GM19372 (cell line): ENCODE data around the gene CHTF18.

ENCODE experiments used
- ATAC-seq: cut with Tn5 transposase; IDR thresholded peaks from one replicate; pipeline ENCODE4 v1.9.1; 2021; ENCODE audit warnings: mild to moderate bottlenecking, low read depth, moderate library complexity; ENCODE audit not compliant: unreplicated experiment

CHTF18 gene

DNA sequence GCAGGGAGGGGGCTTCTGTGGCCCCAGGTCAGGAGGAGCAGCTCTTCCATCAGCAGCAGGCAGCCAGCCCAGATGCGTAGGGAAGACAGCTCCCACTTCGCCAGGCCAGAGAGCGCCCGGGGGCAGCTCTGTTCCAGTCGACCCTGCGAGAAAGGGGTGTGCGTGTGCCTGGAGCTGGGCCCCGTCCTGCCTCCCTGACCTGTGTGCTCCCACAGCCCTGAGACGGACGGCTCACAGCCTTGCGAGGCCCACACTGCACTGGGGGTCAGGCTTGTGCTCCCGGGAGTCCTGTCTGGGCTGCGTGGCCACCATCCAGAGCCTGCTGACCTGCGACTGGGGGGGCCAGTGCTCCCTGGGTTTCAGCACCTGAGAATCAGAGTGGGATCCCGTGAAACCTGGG is 28.4 kb upstream of the CHTF18 start:
- no peak for ATAC-seq

DNA sequence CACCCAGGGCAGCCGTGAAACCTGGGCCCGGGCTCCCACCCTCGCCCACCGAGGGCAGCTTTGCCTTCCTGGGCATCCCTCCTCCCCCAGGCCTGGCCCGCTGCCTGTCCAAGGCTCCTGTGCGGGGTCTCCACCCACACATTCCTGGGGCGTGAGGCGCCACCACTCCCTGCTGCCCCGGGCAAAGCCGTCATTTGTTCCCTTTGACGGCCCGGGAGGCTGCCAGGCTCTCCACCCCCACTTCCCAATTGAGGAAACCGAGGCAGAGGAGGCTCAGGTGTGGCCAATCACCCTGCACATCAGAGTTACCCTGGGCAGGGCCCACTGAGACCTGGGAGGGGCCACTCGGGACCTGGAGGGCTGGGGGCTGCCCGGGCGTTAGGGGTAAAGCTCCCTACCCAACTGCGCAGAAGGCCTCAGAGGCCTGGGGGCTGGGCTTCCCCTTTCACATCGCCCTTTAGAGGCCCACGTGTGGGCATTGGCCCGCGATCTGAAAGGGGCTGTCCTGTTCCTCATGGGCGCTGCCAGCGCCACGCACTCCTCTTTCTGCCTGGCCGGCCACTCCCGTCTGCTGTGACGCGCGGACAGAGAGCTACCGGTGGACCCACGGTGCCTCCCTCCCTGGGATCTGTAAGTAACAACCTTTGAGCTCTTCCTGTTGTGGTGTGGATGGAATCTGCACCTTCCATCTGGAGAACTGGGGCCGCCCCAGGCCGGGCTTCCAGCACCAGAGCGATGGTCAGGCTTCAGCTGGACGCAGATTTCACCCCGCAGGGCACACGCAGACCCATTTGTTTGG is 27.7 kb upstream of the CHTF18 start, which contains the start of gene MSLN:
TSS of gene MSLN (plus strand) at position 190 of the 799 bp plus-strand sequence. CDS start 1,947 bp downstream, outside the sequence.
- ATAC-seq = no peak

DNA sequence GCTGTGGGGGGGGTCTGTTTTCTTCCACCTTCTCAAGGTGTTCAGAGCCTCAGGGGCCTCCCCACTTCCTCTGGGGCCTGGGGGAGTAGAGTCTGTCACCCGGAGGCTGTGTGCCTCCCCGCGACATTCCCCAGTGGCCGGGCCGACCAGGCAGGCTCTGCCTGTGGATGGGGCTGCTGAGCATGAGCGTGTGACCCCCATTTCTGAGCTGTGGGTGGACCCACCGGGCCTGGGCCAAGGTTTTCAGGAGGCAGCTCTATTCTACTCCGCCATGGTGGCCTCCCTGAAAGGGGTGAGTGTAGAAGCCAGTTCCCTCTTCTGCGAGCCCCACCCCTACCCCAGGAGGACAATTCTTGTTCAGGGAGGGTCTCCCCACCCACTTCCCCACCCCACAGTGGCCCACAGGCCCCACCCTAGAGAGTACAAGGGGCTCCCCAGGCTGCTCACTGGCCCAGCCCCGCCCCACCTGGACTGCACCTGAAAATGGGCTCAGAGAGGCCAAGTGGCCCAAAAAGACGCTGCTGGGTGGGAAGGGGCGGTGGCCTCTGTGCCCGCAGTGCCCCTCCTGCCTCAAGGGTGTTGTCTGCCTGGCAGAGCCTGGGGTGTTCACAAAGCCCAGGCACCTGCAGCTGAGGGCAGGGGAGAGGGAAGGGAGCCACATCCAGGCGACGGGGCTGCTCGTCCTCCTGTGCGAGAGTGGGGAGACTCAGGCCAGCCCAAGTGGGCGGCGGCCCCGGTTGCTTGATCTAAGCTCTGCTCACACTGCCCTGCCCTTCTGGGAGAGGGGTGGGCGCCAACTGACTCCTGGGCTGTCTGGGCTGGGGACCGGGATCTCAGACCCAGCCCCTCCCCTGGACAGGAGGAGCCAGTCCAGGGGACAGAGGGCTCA is 26.6 kb upstream of the CHTF18 start:
- ATAC-seq = no peak

DNA sequence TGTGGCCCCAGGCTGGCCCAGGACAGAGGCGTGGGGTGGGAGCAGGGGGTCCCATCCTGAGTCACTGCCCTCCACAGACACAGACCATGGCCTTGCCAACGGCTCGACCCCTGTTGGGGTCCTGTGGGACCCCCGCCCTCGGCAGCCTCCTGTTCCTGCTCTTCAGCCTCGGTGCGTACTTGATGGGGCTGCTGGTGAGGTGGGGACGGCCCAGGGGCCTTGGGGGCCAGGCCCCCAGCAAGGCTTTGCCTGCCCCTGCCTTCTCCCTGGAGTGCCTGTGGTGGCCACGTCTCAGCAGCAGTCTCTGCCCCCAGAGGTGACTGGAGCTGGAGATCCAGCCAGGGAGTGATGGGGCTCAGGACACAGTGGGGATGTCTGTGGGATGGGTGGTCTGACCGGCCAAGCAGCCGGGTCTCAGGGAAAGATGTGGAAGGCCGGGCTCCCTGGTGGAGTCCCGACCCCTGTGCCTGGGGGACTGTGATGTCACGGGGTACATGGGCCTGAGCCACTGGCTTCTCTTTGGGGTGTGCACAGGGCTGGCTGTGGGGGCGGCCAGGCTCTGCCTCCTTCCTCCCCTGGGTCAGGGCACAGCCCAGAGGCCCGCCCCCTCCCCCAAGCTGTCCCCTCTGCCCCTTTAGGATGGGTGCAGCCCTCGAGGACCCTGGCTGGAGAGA is 25.7 kb upstream of the CHTF18 start:
- no peak for ATAC-seq

DNA sequence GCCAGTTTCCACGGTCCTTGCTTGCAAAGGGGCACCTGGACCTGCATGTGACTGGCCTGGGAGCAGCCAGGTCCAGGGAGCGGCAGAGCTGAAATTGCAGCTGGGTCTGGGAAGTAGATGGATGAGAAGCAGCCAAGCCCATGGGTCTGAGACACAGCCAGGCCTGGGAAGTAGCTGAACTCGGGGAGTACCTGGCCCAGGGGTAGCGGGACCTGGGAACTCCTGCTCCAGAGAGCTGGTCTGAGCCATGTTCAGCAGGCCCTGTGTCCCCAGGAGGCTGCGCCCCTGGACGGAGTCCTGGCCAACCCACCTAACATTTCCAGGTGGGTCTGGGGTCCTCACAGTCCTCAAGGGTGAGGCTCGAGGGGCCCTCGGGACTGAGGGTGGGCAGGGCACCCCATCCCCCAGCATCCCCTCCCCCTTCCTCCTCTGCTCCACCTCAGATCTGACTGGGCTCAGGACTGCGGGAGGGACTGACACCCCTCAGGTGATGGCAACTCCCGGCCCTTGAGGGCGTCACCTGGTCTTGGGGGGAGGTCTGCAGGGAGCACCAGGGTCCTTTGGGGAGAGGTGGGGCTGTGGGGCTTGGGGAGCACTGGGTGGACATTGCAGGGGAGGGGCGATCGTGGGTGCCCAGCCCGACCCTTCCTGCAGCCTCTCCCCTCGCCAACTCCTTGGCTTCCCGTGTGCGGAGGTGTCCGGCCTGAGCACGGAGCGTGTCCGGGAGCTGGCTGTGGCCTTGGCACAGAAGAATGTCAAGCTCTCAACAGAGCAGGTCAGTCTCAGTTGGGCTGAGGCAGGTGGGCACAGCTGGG is 24.8 kb upstream of the CHTF18 start:
- no peak for ATAC-seq

DNA sequence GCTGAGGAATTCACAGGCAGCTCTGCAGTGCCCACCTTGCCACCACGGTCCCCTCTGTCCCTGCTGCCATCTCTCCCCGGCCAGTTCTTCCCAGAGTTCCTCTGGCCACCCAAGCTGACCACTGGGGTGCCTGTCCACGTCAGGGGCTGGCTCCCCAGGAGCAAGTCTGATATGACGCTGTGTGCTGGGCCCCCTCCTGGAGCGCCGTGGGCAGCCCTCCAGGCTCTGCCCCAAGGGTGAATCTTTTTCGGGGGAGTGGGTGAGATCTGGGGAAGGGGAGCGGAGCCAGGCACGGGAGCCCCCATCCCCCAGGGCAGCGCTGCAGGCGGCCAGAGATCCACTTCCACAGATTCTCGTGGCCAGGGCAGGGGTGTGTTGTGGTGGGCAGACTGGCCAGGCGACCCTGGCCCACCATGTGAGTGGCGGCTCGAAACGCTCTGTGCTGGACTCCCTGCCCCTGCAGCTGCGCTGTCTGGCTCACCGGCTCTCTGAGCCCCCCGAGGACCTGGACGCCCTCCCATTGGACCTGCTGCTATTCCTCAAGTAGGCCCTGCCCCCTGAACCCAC is 24.2 kb upstream of the CHTF18 start:
- ATAC-seq = no peak

DNA sequence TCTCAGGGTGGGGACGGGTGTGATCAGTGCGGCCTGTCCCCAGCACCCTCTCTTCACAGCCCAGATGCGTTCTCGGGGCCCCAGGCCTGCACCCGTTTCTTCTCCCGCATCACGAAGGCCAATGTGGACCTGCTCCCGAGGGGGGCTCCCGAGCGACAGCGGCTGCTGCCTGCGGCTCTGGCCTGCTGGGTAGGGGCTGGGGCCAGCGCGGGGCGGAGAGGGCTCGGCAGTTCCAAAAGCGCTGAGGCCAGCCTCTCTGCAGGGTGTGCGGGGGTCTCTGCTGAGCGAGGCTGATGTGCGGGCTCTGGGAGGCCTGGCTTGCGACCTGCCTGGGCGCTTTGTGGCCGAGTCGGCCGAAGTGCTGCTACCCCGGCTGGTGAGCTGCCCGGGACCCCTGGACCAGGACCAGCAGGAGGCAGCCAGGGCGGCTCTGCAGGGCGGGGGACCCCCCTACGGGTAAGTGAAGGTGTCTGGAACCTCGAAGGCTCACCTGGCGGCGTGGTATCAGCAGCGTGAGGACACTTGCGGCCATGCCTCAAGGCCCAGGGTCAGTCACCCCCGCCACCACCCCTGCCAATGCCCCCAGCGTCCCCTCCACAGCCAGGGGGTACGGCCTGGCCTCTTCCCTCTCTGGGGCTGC is 23.5 kb upstream of the CHTF18 start:
- ATAC-seq = no peak

DNA sequence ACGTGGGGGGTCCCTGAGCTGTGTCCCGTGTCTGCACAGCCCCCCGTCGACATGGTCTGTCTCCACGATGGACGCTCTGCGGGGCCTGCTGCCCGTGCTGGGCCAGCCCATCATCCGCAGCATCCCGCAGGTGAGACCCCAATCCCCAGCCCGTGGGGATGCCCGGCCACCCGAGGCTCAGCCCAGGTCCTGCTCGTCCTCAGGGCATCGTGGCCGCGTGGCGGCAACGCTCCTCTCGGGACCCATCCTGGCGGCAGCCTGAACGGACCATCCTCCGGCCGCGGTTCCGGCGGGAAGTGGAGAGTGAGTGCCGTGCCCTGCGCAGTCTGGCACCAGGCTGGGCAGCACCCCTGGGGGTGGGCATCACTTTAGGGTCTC is 22.9 kb upstream of the CHTF18 start:
- no peak for ATAC-seq

DNA sequence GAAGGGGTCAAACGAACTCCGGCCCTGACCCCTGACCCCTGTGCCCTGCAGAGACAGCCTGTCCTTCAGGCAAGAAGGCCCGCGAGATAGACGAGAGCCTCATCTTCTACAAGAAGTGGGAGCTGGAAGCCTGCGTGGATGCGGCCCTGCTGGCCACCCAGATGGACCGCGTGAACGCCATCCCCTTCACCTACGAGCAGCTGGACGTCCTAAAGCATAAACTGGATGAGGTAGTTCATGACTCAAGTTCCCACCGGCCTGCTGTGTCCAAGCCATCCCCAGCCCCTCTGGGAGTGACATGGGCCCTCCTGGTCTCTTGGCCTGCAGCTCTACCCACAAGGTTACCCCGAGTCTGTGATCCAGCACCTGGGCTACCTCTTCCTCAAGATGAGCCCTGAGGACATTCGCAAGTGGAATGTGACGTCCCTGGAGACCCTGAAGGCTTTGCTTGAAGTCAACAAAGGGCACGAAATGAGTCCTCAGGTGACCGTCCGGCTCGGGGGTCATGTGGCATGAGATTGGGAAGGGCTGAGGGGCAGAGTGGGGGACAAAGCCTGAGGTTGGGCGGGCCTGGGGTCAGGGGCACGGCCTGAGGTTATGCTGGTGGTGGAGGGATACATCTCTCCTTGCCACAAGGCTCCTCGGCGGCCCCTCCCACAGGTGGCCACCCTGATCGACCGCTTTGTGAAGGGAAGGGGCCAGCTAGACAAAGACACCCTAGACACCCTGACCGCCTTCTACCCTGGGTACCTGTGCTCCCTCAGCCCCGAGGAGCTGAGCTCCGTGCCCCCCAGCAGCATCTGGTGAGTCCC is 22.2 kb upstream of the CHTF18 start:
- no peak for ATAC-seq

DNA sequence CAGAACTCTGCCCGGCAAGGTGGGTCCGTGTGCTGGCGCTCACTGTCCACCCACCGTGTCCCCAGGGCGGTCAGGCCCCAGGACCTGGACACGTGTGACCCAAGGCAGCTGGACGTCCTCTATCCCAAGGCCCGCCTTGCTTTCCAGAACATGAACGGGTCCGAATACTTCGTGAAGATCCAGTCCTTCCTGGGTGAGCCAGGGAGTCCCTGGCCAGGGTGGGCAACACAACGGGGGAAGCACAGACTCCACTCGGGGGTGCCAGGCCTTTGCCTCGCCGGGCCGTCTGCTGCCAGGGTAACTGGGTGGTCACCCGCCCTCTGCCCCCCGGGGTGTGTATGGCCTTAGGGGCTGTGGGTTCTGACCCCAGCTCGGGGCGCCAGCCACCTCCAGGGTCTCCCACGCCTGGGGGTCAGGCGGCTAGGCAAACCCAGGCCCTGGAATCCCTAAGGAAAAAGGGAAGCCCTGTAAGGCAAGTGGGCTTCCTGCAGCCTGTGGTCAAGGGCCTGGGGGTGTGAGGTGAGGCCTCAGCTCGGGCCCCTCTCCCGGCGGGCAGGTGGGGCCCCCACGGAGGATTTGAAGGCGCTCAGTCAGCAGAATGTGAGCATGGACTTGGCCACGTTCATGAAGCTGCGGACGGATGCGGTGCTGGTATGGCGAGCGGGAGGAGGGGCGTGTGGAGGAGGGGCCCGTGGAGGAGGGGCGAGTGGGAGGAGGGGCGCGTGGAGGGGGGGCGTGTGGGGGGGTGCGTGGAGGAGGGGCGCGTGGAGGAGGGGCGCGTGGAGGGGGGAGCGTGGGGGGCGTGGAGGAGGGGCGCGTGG is 21.4 kb upstream of the CHTF18 start:
- no peak for ATAC-seq

DNA sequence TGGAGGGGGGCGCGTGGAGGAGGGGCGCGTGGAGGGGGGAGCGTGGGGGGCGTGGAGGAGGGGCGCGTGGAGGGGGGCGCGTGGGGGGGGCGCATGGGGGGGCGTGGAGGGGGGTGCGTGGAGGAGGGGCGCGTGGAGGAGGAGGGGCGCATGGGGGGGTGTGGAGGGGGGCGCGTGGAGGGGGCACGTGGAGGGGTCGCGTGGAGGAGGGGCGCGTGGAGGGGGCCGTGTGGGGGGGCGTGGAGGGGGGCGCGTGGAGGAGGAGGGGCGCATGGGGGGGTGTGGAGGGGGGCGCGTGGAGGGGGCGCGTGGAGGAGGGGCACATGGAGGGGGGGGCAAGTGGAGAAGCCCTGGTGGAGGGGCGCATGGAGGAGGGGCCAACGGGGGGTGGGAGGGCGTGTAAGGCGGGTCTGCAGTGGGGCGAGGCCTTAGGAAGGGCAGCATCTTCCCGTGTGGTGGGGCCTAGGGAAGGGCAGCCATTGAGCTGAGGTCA is 20.6 kb upstream of the CHTF18 start:
- no peak for ATAC-seq

DNA sequence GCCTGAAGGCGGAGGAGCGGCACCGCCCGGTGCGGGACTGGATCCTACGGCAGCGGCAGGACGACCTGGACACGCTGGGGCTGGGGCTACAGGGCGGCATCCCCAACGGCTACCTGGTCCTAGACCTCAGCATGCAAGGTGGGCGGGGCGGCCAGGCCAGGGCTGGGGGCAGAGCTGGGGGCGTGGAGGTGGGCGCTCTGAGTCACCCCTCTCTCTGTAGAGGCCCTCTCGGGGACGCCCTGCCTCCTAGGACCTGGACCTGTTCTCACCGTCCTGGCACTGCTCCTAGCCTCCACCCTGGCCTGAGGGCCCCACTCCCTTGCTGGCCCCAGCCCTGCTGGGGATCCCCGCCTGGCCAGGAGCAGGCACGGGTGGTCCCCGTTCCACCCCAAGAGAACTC is 20.0 kb upstream of the CHTF18 start:
- ATAC-seq = no peak

DNA sequence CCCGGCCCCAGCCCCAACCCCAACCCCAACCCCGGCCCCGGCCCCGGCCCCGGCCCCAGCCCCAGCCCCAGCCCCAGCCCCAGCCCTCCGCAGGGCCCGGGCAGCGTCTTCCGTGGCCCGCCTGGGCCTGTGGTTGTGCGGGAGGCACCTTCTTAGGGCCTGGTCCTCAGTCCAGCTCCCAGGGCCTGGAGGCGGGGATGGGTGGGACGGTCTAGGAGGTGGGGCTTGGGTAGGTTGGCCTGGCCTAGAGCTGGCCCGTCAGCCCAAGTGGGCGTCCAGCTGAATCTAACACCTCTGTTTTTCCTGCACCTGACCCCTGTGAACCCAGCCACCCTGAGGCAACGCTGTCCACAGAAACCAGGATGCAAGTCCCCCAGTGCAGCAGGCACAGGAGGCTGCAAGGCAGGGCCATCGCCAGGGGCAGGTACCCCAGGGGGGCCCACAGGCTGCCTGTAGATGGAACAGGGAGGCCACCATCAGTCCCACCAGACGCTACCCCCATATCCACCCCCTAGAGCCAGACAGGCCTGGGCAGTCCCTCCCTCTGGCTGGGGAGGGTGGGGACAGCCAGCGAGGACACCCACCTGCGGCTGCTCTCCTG is 19.1 kb upstream of the CHTF18 start:
- ATAC-seq = no peak

DNA sequence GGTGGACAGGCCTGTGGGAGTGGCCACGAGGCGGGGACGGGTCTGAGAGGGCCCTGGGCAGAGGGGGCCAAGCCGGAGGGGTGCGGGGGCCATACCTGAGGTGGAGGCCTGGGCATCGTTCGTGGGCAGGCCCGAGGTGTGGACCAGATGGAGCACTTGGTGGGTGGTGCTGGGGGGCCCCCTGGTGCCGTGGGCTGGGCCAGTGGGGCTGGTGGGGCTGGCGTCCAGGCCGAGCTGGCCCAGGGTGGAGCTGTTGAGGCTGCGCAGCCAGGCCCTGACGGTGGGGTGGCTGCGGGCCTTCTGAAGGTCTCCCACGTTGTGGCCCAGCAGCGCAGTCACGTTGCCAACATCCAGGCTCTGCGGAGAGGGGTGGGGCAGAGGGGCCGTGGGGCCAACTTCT is 18.5 kb upstream of the CHTF18 start:
- no peak for ATAC-seq

DNA sequence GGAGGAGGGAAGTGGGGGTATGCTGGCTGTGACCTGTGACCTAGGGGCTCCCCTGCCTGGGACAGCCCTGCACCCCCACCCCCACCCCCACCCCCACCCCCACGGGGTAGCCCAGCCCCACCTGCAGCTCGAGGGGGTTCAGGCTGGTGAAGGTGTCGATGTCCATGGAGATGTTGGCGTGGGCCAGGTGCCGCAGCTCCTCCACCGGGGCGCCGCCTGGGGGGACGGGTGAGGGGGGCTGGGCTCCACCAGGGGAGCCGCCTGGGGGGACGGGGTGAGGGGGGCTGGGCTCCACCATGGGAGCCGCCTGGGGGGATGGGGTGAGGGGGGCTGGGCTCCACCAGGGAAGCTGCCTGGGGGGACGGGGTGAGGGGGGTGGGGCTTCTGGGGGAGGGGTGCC is 18.0 kb upstream of the CHTF18 start:
- ATAC-seq = no peak

DNA sequence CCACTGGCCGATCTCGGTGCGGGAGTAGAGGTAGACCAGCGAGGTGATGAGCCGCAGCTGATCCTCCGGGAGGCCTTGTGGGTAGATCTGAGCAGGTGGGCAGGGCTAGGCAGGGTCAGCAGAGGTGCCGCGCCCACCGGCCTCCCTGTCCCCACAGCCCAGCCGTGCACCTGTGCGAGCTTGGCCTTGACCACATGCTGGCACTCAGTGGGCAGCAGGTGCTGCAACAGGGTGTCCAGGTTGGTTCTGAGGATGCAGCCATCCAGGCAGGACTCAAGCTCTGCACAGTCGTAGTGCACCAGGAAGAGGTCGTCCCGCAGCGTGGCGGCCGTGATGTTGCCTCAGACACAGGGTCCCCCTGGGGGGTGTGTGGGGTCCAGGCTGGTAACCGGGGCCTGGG is 15.5 kb upstream of the CHTF18 start:
- ATAC-seq = no peak
